Measurements from ENCODE around the gene RBPMS2.
"Not testable (repeated sequence)": the region's sequence is repeated elsewhere in the genome, so short reads cannot be mapped to it uniquely, and the experiment has no call there.

The RBPMS2 gene

GRCh38 chr15:64747578-64747977 lies 27.8 kb downstream of the RBPMS2 start:
- Histone ChIP-seq H3K9me3 (ENCODE audit: control insufficient read depth in 5 of 5, low read length in 5 of 5) (no peaks in the 10 kb centered on the region), H3K27me3 (ENCODE audit: control insufficient read depth in 5 of 5, insufficient read depth in 4 of 5, low read length in 5 of 5) (peaks cover 0 to 4% (median 0%) of the 10 kb centered on the region in 5 donors), H3K36me3 (ENCODE audit: control insufficient read depth in 5 of 5, insufficient read depth in 5 of 5, low read length in 5 of 5) (peaks cover 0 to 6% (median 0%) of the 10 kb centered on the region in 5 donors), H3K4me1 (ENCODE audit: control insufficient read depth in 5 of 5, insufficient read depth in 5 of 5, low read length in 5 of 5) (peaks cover 2 to 32% (median 24%) of the 10 kb centered on the region in 5 donors), H3K4me3 (ENCODE audit: low read depth in 1 of 5, low read length in 5 of 5) (no peak overlapping the region), H3K27ac (ENCODE audit: low read depth, low read length) (no peak overlapping the region), H3K9ac (ENCODE audit: low read length in 5 of 5) (no peak overlapping the region)

- no peak overlapping the region for H3K27ac ChIP-seq (ENCODE audit: low read depth, low read length)
- peaks cover 0 to 4% (median 0%) of the 10 kb centered on the region in 5 donors for H3K27me3 ChIP-seq (ENCODE audit: control insufficient read depth in 5 of 5, insufficient read depth in 4 of 5, low read length in 5 of 5)
- H3K9me3 ChIP-seq (ENCODE audit: control insufficient read depth in 5 of 5, low read length in 5 of 5) = no peaks in the 10 kb centered on the region
- no peak overlapping the region for H3K9ac ChIP-seq (ENCODE audit: low read length in 5 of 5)
- H3K4me3 ChIP-seq (ENCODE audit: low read depth in 1 of 5, low read length in 5 of 5) = no peak overlapping the region
- peaks cover 2 to 39% (median 26%) of the 10 kb centered on the region in 5 donors for H3K4me1 ChIP-seq (ENCODE audit: control insufficient read depth in 5 of 5, insufficient read depth in 5 of 5, low read length in 5 of 5)
- peaks cover 0 to 6% (median 0%) of the 10 kb centered on the region in 5 donors for H3K36me3 ChIP-seq (ENCODE audit: control insufficient read depth in 5 of 5, insufficient read depth in 5 of 5, low read length in 5 of 5)
Observed at GRCh38 chr15:64746921-64747320, 28.5 kb downstream of the RBPMS2 start.

GRCh38 chr15:64746356-64746755 lies 29.0 kb downstream of the RBPMS2 start:
- Histone ChIP-seq H3K4me3 (ENCODE audit: low read depth in 1 of 5, low read length in 5 of 5) (no peak overlapping the region), H3K4me1 (ENCODE audit: control insufficient read depth in 5 of 5, insufficient read depth in 5 of 5, low read length in 5 of 5) (peaks cover 2 to 43% (median 26%) of the 10 kb centered on the region in 5 donors), H3K9me3 (ENCODE audit: control insufficient read depth in 5 of 5, low read length in 5 of 5) (no peaks in the 10 kb centered on the region), H3K27me3 (ENCODE audit: control insufficient read depth in 5 of 5, insufficient read depth in 4 of 5, low read length in 5 of 5) (peaks cover 0 to 4% (median 0%) of the 10 kb centered on the region in 5 donors), H3K36me3 (ENCODE audit: control insufficient read depth in 5 of 5, insufficient read depth in 5 of 5, low read length in 5 of 5) (peaks cover 0 to 6% (median 0%) of the 10 kb centered on the region in 5 donors), H3K9ac (ENCODE audit: low read length in 5 of 5) (no peak overlapping the region), H3K27ac (ENCODE audit: low read depth, low read length) (no peak overlapping the region)

- peaks cover 2 to 29% (median 22%) of the 10 kb centered on the region in 5 donors for H3K4me1 ChIP-seq (ENCODE audit: control insufficient read depth in 5 of 5, insufficient read depth in 5 of 5, low read length in 5 of 5)
Observed at GRCh38 chr15:64743691-64744090, 31.7 kb downstream of the RBPMS2 start.

GRCh38 chr15:64742921-64743320 lies 32.5 kb downstream of the RBPMS2 start:
- H3K27ac ChIP-seq (ENCODE audit: low read depth, low read length) = peak overlapping the region; percentile 50
- no peaks in the 10 kb centered on the region for H3K9me3 ChIP-seq (ENCODE audit: control insufficient read depth in 5 of 5, low read length in 5 of 5)
- H3K9ac ChIP-seq (ENCODE audit: low read length in 5 of 5) = no peak overlapping the region
- peaks cover 0 to 8% (median 2%) of the 10 kb centered on the region in 5 donors for H3K36me3 ChIP-seq (ENCODE audit: control insufficient read depth in 5 of 5, insufficient read depth in 5 of 5, low read length in 5 of 5)
- H3K4me3 ChIP-seq (ENCODE audit: low read depth in 1 of 5, low read length in 5 of 5) = no peak overlapping the region
- H3K4me1 ChIP-seq (ENCODE audit: control insufficient read depth in 5 of 5, insufficient read depth in 5 of 5, low read length in 5 of 5) = peaks cover 2 to 27% (median 22%) of the 10 kb centered on the region in 5 donors
- peaks cover 0 to 4% (median 0%) of the 10 kb centered on the region in 5 donors for H3K27me3 ChIP-seq (ENCODE audit: control insufficient read depth in 5 of 5, insufficient read depth in 4 of 5, low read length in 5 of 5)

More at GRCh38 chr15:64743691-64744090, 31.7 kb downstream of the RBPMS2 start:
- Histone ChIP-seq H3K4me3 (ENCODE audit: low read depth in 1 of 5, low read length in 5 of 5) (no peak overlapping the region), H3K9ac (ENCODE audit: low read length in 5 of 5) (no peak overlapping the region), H3K9me3 (ENCODE audit: control insufficient read depth in 5 of 5, low read length in 5 of 5) (no peaks in the 10 kb centered on the region), H3K27me3 (ENCODE audit: control insufficient read depth in 5 of 5, insufficient read depth in 4 of 5, low read length in 5 of 5) (peaks cover 0 to 4% (median 0%) of the 10 kb centered on the region in 5 donors), H3K36me3 (ENCODE audit: control insufficient read depth in 5 of 5, insufficient read depth in 5 of 5, low read length in 5 of 5) (peaks cover 0 to 14% (median 4%) of the 10 kb centered on the region in 5 donors), H3K27ac (ENCODE audit: low read depth, low read length) (no peak overlapping the region)

- Histone ChIP-seq H3K27ac (ENCODE audit: low read depth, low read length) (peak overlapping the region; percentile 50), H3K4me3 (ENCODE audit: low read depth in 1 of 5, low read length in 5 of 5) (no peak overlapping the region)
Observed at GRCh38 chr15:64742385-64742784, 33.0 kb downstream of the RBPMS2 start.

GRCh38 chr15:64741708-64742107 lies 33.7 kb downstream of the RBPMS2 start:
- H3K36me3 ChIP-seq (ENCODE audit: control insufficient read depth in 5 of 5, insufficient read depth in 5 of 5, low read length in 5 of 5); H3K4me3 ChIP-seq (ENCODE audit: low read depth in 1 of 5, low read length in 5 of 5); H3K27me3 ChIP-seq (ENCODE audit: control insufficient read depth in 5 of 5, insufficient read depth in 4 of 5, low read length in 5 of 5); H3K9me3 ChIP-seq (ENCODE audit: control insufficient read depth in 5 of 5, low read length in 5 of 5); H3K9ac ChIP-seq (ENCODE audit: low read length in 5 of 5): not testable (repeated sequence)
- Histone ChIP-seq H3K4me1 (ENCODE audit: control insufficient read depth in 5 of 5, insufficient read depth in 5 of 5, low read length in 5 of 5) (peaks cover 2 to 21% (median 16%) of the 10 kb centered on the region in 5 donors), H3K27ac (ENCODE audit: low read depth, low read length) (peak overlapping the region; percentile 50)

More at GRCh38 chr15:64742385-64742784, 33.0 kb downstream of the RBPMS2 start:
- Histone ChIP-seq H3K9ac (ENCODE audit: low read length in 5 of 5) (no peak overlapping the region), H3K9me3 (ENCODE audit: control insufficient read depth in 5 of 5, low read length in 5 of 5) (no peaks in the 10 kb centered on the region), H3K36me3 (ENCODE audit: control insufficient read depth in 5 of 5, insufficient read depth in 5 of 5, low read length in 5 of 5) (peaks cover 0 to 8% (median 2%) of the 10 kb centered on the region in 5 donors), H3K27me3 (ENCODE audit: control insufficient read depth in 5 of 5, insufficient read depth in 4 of 5, low read length in 5 of 5) (peaks cover 0 to 3% (median 0%) of the 10 kb centered on the region in 5 donors), H3K4me1 (ENCODE audit: control insufficient read depth in 5 of 5, insufficient read depth in 5 of 5, low read length in 5 of 5) (peaks cover 2 to 23% (median 20%) of the 10 kb centered on the region in 5 donors)

GRCh38 chr15:64740311-64741170 lies 34.8 kb downstream of the RBPMS2 start:
- Histone ChIP-seq H3K36me3 (ENCODE audit: control insufficient read depth in 5 of 5, insufficient read depth in 5 of 5, low read length in 5 of 5) (peaks cover 0 to 8% (median 2%) of the 10 kb centered on the region in 5 donors), H3K27ac (ENCODE audit: low read depth, low read length) (no peak overlapping the region), H3K9me3 (ENCODE audit: control insufficient read depth in 5 of 5, low read length in 5 of 5) (no peaks in the 10 kb centered on the region), H3K27me3 (ENCODE audit: control insufficient read depth in 5 of 5, insufficient read depth in 4 of 5, low read length in 5 of 5) (no peaks in the 10 kb centered on the region), H3K4me1 (ENCODE audit: control insufficient read depth in 5 of 5, insufficient read depth in 5 of 5, low read length in 5 of 5) (peaks cover 0 to 24% (median 14%) of the 10 kb centered on the region in 5 donors), H3K4me3 (ENCODE audit: low read depth in 1 of 5, low read length in 5 of 5) (no peak overlapping the region), H3K9ac (ENCODE audit: low read length in 5 of 5) (no peak overlapping the region)

- Histone ChIP-seq H3K4me3 (ENCODE audit: low read depth in 1 of 5, low read length in 5 of 5) (no peak overlapping the region), H3K9me3 (ENCODE audit: control insufficient read depth in 5 of 5, low read length in 5 of 5) (no peaks in the 10 kb centered on the region), H3K4me1 (ENCODE audit: control insufficient read depth in 5 of 5, insufficient read depth in 5 of 5, low read length in 5 of 5) (peaks cover 0 to 25% (median 14%) of the 10 kb centered on the region in 5 donors), H3K36me3 (ENCODE audit: control insufficient read depth in 5 of 5, insufficient read depth in 5 of 5, low read length in 5 of 5) (peaks cover 0 to 8% (median 2%) of the 10 kb centered on the region in 5 donors), H3K9ac (ENCODE audit: low read length in 5 of 5) (no peak overlapping the region), H3K27me3 (ENCODE audit: control insufficient read depth in 5 of 5, insufficient read depth in 4 of 5, low read length in 5 of 5) (no peaks in the 10 kb centered on the region), H3K27ac (ENCODE audit: low read depth, low read length) (no peak overlapping the region)
Observed at GRCh38 chr15:64739577-64740143, 35.7 kb downstream of the RBPMS2 start.

- Histone ChIP-seq H3K4me1 (ENCODE audit: control insufficient read depth in 5 of 5, insufficient read depth in 5 of 5, low read length in 5 of 5) (peaks cover 0 to 25% (median 14%) of the 10 kb centered on the region in 5 donors), H3K4me3 (ENCODE audit: low read depth in 1 of 5, low read length in 5 of 5) (no peak overlapping the region), H3K9me3 (ENCODE audit: control insufficient read depth in 5 of 5, low read length in 5 of 5) (no peaks in the 10 kb centered on the region), H3K36me3 (ENCODE audit: control insufficient read depth in 5 of 5, insufficient read depth in 5 of 5, low read length in 5 of 5) (peaks cover 0 to 8% (median 2%) of the 10 kb centered on the region in 5 donors), H3K27ac (ENCODE audit: low read depth, low read length) (no peak overlapping the region), H3K27me3 (ENCODE audit: control insufficient read depth in 5 of 5, insufficient read depth in 4 of 5, low read length in 5 of 5) (no peaks in the 10 kb centered on the region), H3K9ac (ENCODE audit: low read length in 5 of 5) (no peak overlapping the region)
Observed at GRCh38 chr15:64739156-64739555, 36.2 kb downstream of the RBPMS2 start.

Data from subcutaneous abdominal adipose tissue (tissue), 5 donors.